ENCODE data around the gene SFXN1.

- TF ChIP-seq CTCF (conservative IDR thresholded peaks at IDR 0.05; ENCODE audit: low read length): no peak
- TF ChIP-seq EZH2phosphoT487 (IDR thresholded peaks at IDR 0.05; ENCODE audit: borderline replicate concordance): no peak
These were observed 81.7 kb downstream of the SFXN1 start for GRCh38 chr5:175560011-175560410.

All from Loucy (cell line).